ENCODE data around the gene AURKAIP1. TPM values are rescaled to one million over a fixed set of nuclear protein-coding genes. Genes with fewer than 3 reads are reported as not detected.

The AURKAIP1 gene
- total and polyA plus RNA-seq, 2 of the 13 experiments (the other 11 are each of a cell fraction or from before 2014, with no cell fraction given) = 69.5 to 175 TPM

DNA sequence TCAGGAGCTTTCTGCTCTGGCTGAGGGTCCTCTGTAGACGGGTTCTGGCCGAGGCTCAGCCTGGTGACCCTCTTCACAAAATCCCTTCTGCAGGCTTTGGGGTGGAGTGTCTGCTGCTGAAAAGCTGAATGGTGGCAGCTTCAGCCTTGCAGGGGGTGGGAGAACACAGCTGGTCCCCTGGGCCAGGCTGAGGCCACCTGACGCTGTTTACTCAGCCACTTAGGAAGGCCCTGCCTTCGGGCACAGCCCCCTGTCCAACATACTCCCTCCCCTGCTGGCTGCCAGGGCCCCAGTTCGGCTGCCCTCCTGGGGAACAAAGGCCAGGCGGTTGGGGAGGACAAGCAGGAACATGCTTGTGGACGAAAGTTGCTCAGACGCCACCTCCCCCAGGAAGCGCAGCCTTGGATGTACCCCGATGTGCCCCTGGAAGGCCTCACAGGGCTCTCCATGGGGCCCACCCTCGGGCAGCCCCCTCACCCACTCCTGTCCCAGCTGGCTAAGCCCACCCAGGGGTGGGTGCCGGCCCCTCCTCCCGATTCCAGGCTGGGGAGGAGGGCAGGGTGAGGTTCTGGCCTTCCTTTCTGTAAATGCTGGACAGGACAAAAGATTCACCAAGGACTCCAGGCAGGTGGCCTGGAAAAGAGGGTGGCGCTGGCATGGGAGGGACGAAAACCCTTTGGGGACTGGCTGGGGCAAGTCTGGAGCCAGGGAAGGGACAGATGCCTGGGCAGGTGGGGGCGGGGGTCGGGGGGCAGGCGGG is 46.3 kb upstream of the AURKAIP1 start, which contains the start of gene ANKRD65 (continued):
- TF ChIP-seq U2AF1 (optimal IDR thresholded peaks at IDR 0.05; ENCODE audit: low read depth, low read length) (no peak), RORA (CRISPR knock-in tag; IDR thresholded peaks at IDR 0.05) (no peak), PRMT3 (CRISPR knock-in tag; IDR thresholded peaks at IDR 0.05; ENCODE audit: borderline replicate concordance, low read depth) (no peak), LCORL (IDR thresholded peaks at IDR 0.05) (no peak), LCORL (CRISPR knock-in tag; IDR thresholded peaks at IDR 0.05) (peak; percentile 91), GATAD1 (CRISPR knock-in tag; IDR thresholded peaks at IDR 0.05) (no peak), TCF7 (IDR thresholded peaks at IDR 0.05; ENCODE audit: low read depth) (no peak), ZNF615 (CRISPR knock-in tag; IDR thresholded peaks at IDR 0.05; ENCODE audit: borderline replicate concordance) (0 out of 2 replicates have a peak, but pooled peaks have one; percentile 73), MED13 (CRISPR knock-in tag; IDR thresholded peaks at IDR 0.05) (no peak), KDM6A (CRISPR knock-in tag; IDR thresholded peaks at IDR 0.05; ENCODE audit: low read depth) (peak; percentile 49), SIN3A (IDR thresholded peaks at IDR 0.05; ENCODE audit: borderline replicate concordance, low read depth, low read length) (peak; percentile 82; the same call in 1 of the 2 replicates), NFYC (CRISPR knock-in tag; IDR thresholded peaks at IDR 0.05) (no peak), ZFYVE20 (CRISPR knock-in tag; IDR thresholded peaks at IDR 0.05; ENCODE audit: borderline replicate concordance, low read depth) (0 out of 2 replicates have a peak, but pooled peaks have one; percentile 48), SP4 (CRISPR knock-in tag; IDR thresholded peaks at IDR 0.05) (no peak), FOXA3 (CRISPR knock-in tag; IDR thresholded peaks at IDR 0.05) (peak; percentile 92)
- TF ChIP-seq, protein P1, sequence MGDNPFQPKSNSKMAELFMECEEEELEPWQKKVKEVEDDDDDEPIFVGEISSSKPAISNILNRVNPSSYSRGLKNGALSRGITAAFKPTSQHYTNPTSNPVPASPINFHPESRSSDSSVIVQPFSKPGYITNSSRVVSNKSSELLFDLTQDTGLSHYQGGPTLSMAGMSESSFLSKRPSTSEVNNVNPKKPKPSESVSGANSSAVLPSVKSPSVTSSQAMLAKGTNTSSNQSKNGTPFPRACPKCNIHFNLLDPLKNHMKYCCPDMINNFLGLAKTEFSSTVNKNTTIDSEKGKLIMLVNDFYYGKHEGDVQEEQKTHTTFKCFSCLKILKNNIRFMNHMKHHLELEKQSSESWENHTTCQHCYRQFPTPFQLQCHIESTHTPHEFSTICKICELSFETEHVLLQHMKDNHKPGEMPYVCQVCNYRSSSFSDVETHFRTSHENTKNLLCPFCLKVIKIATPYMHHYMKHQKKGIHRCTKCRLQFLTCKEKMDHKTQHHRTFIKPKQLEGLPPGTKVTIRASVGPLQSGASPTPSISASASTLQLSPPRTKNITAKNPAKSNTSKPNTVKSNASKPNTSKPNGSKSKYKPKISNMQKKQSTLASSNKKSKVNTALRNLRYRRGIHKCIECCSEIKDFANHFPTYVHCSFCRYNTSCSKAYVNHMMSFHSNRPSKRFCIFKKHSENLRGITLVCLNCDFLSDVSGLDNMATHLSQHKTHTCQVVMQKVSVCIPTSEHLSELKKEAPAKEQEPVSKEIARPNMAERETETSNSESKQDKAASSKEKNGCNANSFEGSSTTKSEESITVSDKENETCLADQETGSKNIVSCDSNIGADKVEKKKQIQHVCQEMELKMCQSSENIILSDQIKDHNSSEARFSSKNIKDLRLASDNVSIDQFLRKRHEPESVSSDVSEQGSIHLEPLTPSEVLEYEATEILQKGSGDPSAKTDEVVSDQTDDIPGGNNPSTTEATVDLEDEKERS (CRISPR knock-in tag; IDR thresholded peaks at IDR 0.05) = no peak
- TF ChIP-seq, protein P2, sequence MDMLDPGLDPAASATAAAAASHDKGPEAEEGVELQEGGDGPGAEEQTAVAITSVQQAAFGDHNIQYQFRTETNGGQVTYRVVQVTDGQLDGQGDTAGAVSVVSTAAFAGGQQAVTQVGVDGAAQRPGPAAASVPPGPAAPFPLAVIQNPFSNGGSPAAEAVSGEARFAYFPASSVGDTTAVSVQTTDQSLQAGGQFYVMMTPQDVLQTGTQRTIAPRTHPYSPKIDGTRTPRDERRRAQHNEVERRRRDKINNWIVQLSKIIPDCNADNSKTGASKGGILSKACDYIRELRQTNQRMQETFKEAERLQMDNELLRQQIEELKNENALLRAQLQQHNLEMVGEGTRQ (IDR thresholded peaks at IDR 0.05; ENCODE audit: low read depth, low read length) = no peak
- TF ChIP-seq, protein P2 (CRISPR knock-in tag; IDR thresholded peaks at IDR 0.05; ENCODE audit: borderline replicate concordance) = no peak
- TF ChIP-seq, protein P3, sequence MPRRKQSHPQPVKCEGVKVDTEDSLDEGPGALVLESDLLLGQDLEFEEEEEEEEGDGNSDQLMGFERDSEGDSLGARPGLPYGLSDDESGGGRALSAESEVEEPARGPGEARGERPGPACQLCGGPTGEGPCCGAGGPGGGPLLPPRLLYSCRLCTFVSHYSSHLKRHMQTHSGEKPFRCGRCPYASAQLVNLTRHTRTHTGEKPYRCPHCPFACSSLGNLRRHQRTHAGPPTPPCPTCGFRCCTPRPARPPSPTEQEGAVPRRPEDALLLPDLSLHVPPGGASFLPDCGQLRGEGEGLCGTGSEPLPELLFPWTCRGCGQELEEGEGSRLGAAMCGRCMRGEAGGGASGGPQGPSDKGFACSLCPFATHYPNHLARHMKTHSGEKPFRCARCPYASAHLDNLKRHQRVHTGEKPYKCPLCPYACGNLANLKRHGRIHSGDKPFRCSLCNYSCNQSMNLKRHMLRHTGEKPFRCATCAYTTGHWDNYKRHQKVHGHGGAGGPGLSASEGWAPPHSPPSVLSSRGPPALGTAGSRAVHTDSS (CRISPR knock-in tag; conservative IDR thresholded peaks at IDR 0.05) = no peak
- TF ChIP-seq, protein P4, sequence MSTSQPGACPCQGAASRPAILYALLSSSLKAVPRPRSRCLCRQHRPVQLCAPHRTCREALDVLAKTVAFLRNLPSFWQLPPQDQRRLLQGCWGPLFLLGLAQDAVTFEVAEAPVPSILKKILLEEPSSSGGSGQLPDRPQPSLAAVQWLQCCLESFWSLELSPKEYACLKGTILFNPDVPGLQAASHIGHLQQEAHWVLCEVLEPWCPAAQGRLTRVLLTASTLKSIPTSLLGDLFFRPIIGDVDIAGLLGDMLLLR (CRISPR knock-in tag; IDR thresholded peaks at IDR 0.05) = no peak
- TF ChIP-seq, protein P5, sequence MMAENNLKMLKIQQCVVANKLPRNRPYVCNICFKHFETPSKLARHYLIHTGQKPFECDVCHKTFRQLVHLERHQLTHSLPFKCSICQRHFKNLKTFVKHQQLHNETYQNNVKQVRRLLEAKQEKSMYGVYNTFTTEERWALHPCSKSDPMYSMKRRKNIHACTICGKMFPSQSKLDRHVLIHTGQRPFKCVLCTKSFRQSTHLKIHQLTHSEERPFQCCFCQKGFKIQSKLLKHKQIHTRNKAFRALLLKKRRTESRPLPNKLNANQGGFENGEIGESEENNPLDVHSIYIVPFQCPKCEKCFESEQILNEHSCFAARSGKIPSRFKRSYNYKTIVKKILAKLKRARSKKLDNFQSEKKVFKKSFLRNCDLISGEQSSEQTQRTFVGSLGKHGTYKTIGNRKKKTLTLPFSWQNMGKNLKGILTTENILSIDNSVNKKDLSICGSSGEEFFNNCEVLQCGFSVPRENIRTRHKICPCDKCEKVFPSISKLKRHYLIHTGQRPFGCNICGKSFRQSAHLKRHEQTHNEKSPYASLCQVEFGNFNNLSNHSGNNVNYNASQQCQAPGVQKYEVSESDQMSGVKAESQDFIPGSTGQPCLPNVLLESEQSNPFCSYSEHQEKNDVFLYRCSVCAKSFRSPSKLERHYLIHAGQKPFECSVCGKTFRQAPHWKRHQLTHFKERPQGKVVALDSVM (CRISPR knock-in tag; IDR thresholded peaks at IDR 0.05) = peak; percentile 73; the same call in 1 of the 2 replicates
